GM13977 (cell line): Measurements from ENCODE around the gene EIF4H.

Experiments used
- DNase-seq: peaks from one replicate; pipeline ENCODE4 v3.0.0; 2012; ENCODE audit warnings: low spot score
- CTCF ChIP-seq: IDR thresholded peaks from 2 replicates; pipeline ENCODE4 v1.5.1; 2012; ENCODE audit warnings: mild to moderate bottlenecking, control low read depth; ENCODE audit not compliant: insufficient read depth; ENCODE audit errors: extremely low read depth, missing control alignments
- in situ Hi-C: fragments of 300-500 bp; cut with MboI; formaldehyde crosslinking; loops from one replicate; pipeline ENCODE4 v1.12.0; 2022; ENCODE audit warnings: low sequenced_read_pairs, low pct_unique_long_range_greater_than_20kb, mixed read lengths, inconsistent platforms; ENCODE audit not compliant: unreplicated experiment

Gene EIF4H

DNA sequence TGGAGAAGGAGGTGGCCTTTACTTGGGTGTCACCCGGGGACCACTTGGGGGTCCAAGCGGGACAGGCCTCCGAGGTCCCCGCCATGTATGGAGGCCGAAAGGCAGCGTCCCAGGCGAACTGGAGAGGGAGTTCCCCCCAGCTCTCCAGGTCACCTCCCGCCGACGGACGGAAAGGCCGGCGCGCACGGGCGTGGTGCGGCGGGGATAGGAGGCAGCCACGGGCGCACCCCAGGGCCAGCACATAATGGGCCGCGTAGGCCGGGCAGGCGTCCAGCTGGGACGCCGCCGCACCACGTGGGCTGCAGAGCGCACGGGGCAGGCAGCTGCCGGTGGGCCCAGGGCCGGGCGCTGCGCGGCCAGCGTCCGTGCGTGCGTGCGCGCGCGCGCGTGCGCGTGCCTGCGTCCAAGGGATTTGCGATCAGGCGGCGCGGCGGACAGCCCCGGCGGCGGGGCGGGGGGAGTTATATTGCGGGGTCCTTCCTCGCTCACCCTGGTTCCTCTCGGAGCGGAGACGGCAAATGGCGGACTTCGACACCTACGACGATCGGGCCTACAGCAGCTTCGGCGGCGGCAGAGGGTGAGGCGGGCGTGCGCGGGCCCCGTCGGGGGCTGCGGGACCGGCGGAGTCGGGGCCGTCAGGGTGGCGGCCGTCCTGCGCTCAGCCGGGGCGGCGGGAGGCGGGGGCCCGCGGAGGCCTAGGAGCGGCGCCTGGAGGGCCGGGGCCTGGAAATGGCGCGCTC is at the start of gene EIF4H:
TSS of gene EIF4H (plus strand) at position 491 of the 740 bp plus-strand sequence. CDS start at position 519, 28 bp downstream.
- in situ Hi-C loops, result no loop called here
- no peak for TF ChIP-seq CTCF
- DNase-seq, result peak; percentile 96

- no peak for DNase-seq
- in situ Hi-C loops, result no loop called here
- no peak for TF ChIP-seq CTCF
Observed at GRCh38 chr7:74126220-74126880, 47.8 kb upstream of the EIF4H start.

GRCh38 chr7:74129887-74130286 is 44.3 kb upstream of the EIF4H start:
- in situ Hi-C loops, result no loop called here
- TF ChIP-seq CTCF, result no peak
- no peak for DNase-seq

- no peak for DNase-seq
- no peak for TF ChIP-seq CTCF
- in situ Hi-C loops, result no loop called here
Observed at GRCh38 chr7:74130518-74130917, 43.6 kb upstream of the EIF4H start.

DNA sequence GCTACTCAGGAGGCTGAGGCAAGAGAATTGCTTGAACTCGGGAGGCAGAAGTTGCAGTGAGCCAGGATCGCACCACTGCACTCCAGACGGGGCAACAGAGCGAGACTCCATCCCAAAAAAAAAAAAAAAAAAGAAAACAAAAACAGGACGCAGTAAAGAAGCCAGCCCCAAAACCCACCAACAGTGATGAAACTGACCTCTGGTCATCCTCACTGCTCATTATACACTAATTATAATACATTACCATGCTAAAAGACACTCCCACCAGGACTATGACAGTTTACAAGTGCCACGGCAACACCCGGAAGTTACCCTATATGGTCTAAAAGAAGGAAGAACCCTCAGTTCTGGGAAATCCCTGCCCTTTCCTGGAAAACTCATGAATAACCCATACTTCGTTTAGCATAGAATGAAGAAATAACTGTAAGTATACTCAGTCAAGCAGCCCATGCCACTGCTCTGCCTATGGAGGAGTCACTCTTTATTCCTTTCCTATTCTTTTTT is 40.0 kb upstream of the EIF4H start:
- in situ Hi-C loops, result no loop called here
- TF ChIP-seq CTCF, result no peak
- no peak for DNase-seq

DNA sequence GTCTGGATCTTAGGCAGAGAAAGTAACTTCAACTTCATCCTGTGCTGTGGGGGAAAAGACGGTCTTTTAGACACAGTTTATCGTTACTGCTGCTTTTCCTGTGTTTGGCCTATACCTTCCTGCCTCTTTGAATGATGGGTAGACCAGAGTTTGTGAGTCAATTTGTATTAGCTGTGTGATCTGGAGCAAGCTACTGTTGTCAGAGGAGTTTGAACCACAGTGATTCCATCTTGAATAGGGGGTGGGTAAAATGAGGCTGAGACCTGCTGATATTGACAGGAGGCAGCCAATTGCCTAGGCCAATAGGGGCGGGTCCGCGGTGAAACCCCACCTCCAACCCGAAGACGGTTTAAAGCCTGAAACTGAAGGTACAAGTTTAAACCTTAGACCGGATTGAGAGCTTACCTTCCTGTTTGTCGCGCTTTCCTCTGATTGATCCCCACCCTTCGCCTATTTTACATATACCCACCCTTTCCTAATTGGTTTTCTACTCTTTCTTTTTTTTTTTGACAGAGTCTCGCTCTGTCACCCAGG is 35.8 kb upstream of the EIF4H start:
- in situ Hi-C loops, result no loop called here
- no peak for DNase-seq
- no peak for TF ChIP-seq CTCF
